Spleen (tissue), 11 donors: ENCODE results near the gene FBXL2. TPM values are rescaled to one million over a fixed set of nuclear protein-coding genes. Genes with fewer than 3 reads are reported as not detected.

ENCODE experiments used
- DNase-seq: peaks from one replicate; pipeline ENCODE4 v3.0.0-alpha.2; 2020
- H3K27ac ChIP-seq, 8 donors: fragments of 200-600 bp; sonication (generic) in 7 of 8; 1 replicate in 4 of 8; 2 replicates in 4 of 8; pipeline versions ENCODE4 v1.5.0 to v1.8.0; 2016 to 2021; ENCODE audit warnings: inconsistent platforms in 4 of 8, mild to moderate bottlenecking in 4 of 8, moderate library complexity in 1 of 8
- H3K27me3 ChIP-seq, 7 donors: fragments of 200-600 bp; sonication (generic) in 6 of 7; replicated peaks in 1 of 7; 1 replicate in 4 of 7; 2 replicates in 3 of 7; pipeline versions ENCODE4 v1.5.0 to v1.8.0; 2016 to 2021; ENCODE audit warnings: inconsistent platforms in 3 of 7, mild to moderate bottlenecking in 1 of 7
- H3K36me3 ChIP-seq, 6 donors: fragments of 200-600 bp; sonication (generic) in 5 of 6; 1 replicate in 4 of 6; 2 replicates in 2 of 6; pipeline versions ENCODE4 v1.5.0 to v1.8.0; 2016 to 2021; ENCODE audit warnings: inconsistent platforms in 2 of 6
- H3K4me1 ChIP-seq, 6 donors: fragments of 200-600 bp; sonication (generic) in 5 of 6; 1 replicate in 3 of 6; 2 replicates in 3 of 6; pipeline versions ENCODE4 v1.5.0 to v1.8.0; 2016 to 2021; ENCODE audit warnings: inconsistent platforms in 3 of 6
- H3K4me3 ChIP-seq, 8 donors: fragments of 200-600 bp; sonication (generic) in 7 of 8; 1 replicate in 4 of 8; 2 replicates in 4 of 8; pipeline versions ENCODE4 v1.5.0 to v1.8.0; 2016 to 2021; ENCODE audit warnings: inconsistent platforms in 4 of 8, mild to moderate bottlenecking in 4 of 8, moderate library complexity in 2 of 8
- H3K9me3 ChIP-seq, 8 donors: fragments of 200-600 bp; sonication (generic) in 7 of 8; 1 replicate in 4 of 8; 2 replicates in 4 of 8; pipeline versions ENCODE4 v1.5.0 to v1.8.0; 2016 to 2021; ENCODE audit warnings: inconsistent platforms in 4 of 8
- POLR2A ChIP-seq, 3 donors: fragments of 450-650 bp; IDR thresholded peaks; one replicate each; pipeline ENCODE4 v1.5.1; 2017; ENCODE audit warnings: antibody characterized with exemption in 3 of 3, mild to moderate bottlenecking in 1 of 3
- POLR2AphosphoS5 ChIP-seq, 3 donors: sonication (generic); formaldehyde crosslinking; IDR thresholded peaks; one replicate each; pipeline ENCODE4 v1.5.1; 2017; ENCODE audit warnings: antibody characterized with exemption in 3 of 3
- WGBS, 5 donors: extraction: QIAGEN DNeasy Blood & Tissue Kit in 3 of 5; methylation state at CpG; one replicate each; pipeline versions ENCODE4 v1.1.5 to v1.1.7; 2013 to 2018; 5-methylcytosine and 5-hydroxymethylcytosine counted together
- intact Hi-C: fragments of 100-400 bp; cut with DNase I; formaldehyde crosslinking; loops from one replicate; pipeline ENCODE4 v1.15.0; 2023; ENCODE audit warnings: low total_unique reads
- polyA plus RNA-seq, 3 donors: library from polyadenylated mRNA; stranded (reverse); fragments of 200-250 nt; gene quantifications; one replicate each; pipeline ENCODE4 v1.2.1, GENCODE V29; 2013
- total RNA-seq, 7 donors: library from RNA; depleted of rRNA in 3 of 7; stranded (reverse); fragments of >200 nt in 3 of 7; fragmentation: NEBNext Ultra II Directional in 4 of 7; extraction: Animal tissue kit (Norgen Biotek cat#: 25700) in 4 of 7; gene quantifications; one replicate each; pipeline versions ENCODE4 v1.1.0 to v1.2.1, GENCODE V29; 2016 to 2021
- TF ChIP-seq, protein P1 (sequence below), 11 experiments: fragments of 200-600 bp in 7 of 11; fragments of 450-650 bp in 4 of 11; sonication (generic) in 4 of 11; IDR thresholded peaks in 8 of 11; conservative IDR thresholded peaks in 3 of 11; 1 replicate in 7 of 11; 2 replicates in 4 of 11; pipeline versions ENCODE4 v1.4.0 to v1.8.0; 2016 to 2021; ENCODE audit warnings: antibody characterized with exemption in 11 of 11, inconsistent platforms in 4 of 11, mild to moderate bottlenecking in 1 of 11
- donor health status: healthy with polysubstance abuse.
- donor health status: DM: no; HTN: no; CAD: no; lungs with moderate emphysema.
- donor health status: DM: no; HTN: no; CAD: no.
- donor health status: Bipolar disorder and iron deficiency.
- donor health status: healthy.
- donor health status: DM: no; HTN: no; CAD: no.
- donor health status: DM: yes; HTN: yes; CAD: no.

The FBXL2 gene
- total and polyA plus RNA-seq, 10 donors = 0.20 to 2.0 (median 1.1) TPM

DNA sequence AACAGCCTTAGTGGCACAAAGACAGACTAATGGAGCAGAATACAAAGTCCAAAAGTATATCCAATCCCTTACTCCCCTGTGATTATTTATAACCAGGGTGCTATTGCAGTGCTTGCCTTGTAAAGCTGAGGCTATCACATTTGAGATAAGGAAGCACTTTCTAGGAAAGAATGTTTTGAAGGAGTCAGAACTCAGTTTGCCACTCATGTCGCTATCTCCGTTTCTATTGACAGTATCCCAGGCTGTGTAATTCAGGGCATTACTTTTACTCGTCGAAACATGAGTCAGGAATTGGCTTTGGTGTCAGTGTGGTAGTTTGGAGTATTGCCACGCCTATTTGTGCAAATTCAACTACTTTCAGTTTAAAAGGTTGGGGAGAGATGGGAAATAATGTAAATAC is 78.4 kb downstream of the FBXL2 start:
- no peak for DNase-seq
- H3K36me3 ChIP-seq = no peaks in the 10 kb centered on the region
- TF ChIP-seq POLR2A (IDR thresholded peaks at IDR 0.05) = no peak
- TF ChIP-seq, protein P1, sequence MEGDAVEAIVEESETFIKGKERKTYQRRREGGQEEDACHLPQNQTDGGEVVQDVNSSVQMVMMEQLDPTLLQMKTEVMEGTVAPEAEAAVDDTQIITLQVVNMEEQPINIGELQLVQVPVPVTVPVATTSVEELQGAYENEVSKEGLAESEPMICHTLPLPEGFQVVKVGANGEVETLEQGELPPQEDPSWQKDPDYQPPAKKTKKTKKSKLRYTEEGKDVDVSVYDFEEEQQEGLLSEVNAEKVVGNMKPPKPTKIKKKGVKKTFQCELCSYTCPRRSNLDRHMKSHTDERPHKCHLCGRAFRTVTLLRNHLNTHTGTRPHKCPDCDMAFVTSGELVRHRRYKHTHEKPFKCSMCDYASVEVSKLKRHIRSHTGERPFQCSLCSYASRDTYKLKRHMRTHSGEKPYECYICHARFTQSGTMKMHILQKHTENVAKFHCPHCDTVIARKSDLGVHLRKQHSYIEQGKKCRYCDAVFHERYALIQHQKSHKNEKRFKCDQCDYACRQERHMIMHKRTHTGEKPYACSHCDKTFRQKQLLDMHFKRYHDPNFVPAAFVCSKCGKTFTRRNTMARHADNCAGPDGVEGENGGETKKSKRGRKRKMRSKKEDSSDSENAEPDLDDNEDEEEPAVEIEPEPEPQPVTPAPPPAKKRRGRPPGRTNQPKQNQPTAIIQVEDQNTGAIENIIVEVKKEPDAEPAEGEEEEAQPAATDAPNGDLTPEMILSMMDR (IDR thresholded peaks at IDR 0.05 in 8 of 11, conservative IDR thresholded peaks at IDR 0.05 in 3 of 11) = no peak
- TF ChIP-seq POLR2AphosphoS5 (IDR thresholded peaks at IDR 0.05) = no peak
- no peaks in the 10 kb centered on the region for H3K27me3 ChIP-seq
- H3K9me3 ChIP-seq = no peaks in the 10 kb centered on the region
- H3K4me1 ChIP-seq = no peaks in the 10 kb centered on the region
- 73 to 86% (median 81%) methylated on average over 5 of the region's 5 CpGs for WGBS, 5 donors
- H3K4me3 ChIP-seq = no peak overlapping the region
- H3K27ac ChIP-seq = no peak overlapping the region
- intact Hi-C loops = no loop called here

- no peak overlapping the region for H3K27ac ChIP-seq
- DNase-seq = no peak
- TF ChIP-seq POLR2AphosphoS5 (IDR thresholded peaks at IDR 0.05) = no peak
- TF ChIP-seq POLR2A (IDR thresholded peaks at IDR 0.05) = no peak
- TF ChIP-seq, protein P1 (IDR thresholded peaks at IDR 0.05 in 8 of 11, conservative IDR thresholded peaks at IDR 0.05 in 3 of 11) = no peak
- H3K4me3 ChIP-seq = no peak overlapping the region
- 87 to 94% (median 93%) methylated on average over 4 of the region's 4 CpGs for WGBS, 5 donors
- H3K4me1 ChIP-seq = no peaks in the 10 kb centered on the region
- H3K27me3 ChIP-seq = no peaks in the 10 kb centered on the region
- H3K36me3 ChIP-seq = no peaks in the 10 kb centered on the region
- intact Hi-C loops = no loop called here
- H3K9me3 ChIP-seq = no peaks in the 10 kb centered on the region
These were observed 81.0 kb downstream of the FBXL2 start for GRCh38 chr3:33358172-33358781.

- Histone ChIP-seq H3K9me3 (no peaks in the 10 kb centered on the region), H3K27ac (no peak overlapping the region), H3K4me1 (no peaks in the 10 kb centered on the region), H3K36me3 (no peaks in the 10 kb centered on the region), H3K27me3 (no peaks in the 10 kb centered on the region), H3K4me3 (no peak overlapping the region)
- intact Hi-C loops = no loop called here
- no peak for DNase-seq
- WGBS, 5 donors = 53 to 83% (median 74%) methylated on average over 1 of the region's 1 CpG
- TF ChIP-seq, protein P1 (IDR thresholded peaks at IDR 0.05 in 8 of 11, conservative IDR thresholded peaks at IDR 0.05 in 3 of 11) = no peak
- TF ChIP-seq POLR2AphosphoS5 (IDR thresholded peaks at IDR 0.05) (no peak), POLR2A (IDR thresholded peaks at IDR 0.05) (no peak)
These were observed 83.0 kb downstream of the FBXL2 start for GRCh38 chr3:33360136-33360825.

DNA sequence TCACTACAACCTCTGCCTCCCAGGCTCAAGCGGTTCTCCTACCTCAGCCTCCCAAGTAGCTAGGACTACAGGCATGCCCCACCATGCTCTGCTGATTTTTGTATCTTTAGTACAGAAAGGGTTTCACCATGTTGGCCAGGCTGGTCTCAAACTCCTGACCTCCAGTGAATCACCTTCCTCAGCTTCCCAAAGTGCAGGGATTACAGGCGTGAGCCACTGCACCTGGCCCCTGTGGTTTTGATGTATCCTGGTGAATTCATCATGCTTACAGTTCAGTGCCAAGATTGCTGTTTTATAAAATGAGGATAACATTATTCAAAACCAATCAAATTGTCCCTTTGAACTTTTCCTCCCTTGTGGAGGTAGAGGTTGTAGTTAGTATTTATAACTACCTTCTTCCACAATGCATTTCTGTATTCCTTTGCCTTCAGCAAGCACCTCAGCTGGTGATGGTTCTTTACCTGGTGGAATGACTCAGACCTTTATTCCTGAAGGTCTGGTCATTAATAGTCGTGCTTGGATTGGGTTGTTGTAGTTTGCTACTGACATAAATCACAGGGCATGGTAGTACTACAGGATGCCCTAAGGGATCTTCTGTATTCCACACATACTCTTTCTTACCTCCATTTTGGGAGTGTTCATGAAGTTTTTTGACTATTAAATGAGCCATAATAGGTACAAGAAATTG is 86.0 kb downstream of the FBXL2 start:
- DNase-seq = no peak
- Histone ChIP-seq H3K9me3 (no peaks in the 10 kb centered on the region), H3K4me3 (no peak overlapping the region), H3K4me1 (no peaks in the 10 kb centered on the region), H3K27ac (no peak overlapping the region), H3K27me3 (no peaks in the 10 kb centered on the region), H3K36me3 (no peaks in the 10 kb centered on the region)
- WGBS, 5 donors = 81 to 91% (median 85%) methylated on average over 3 of the region's 3 CpGs
- intact Hi-C loops = no loop called here
- TF ChIP-seq POLR2AphosphoS5 (IDR thresholded peaks at IDR 0.05) (no peak), POLR2A (IDR thresholded peaks at IDR 0.05) (no peak)
- TF ChIP-seq, protein P1 (IDR thresholded peaks at IDR 0.05 in 8 of 11, conservative IDR thresholded peaks at IDR 0.05 in 3 of 11) = no peak
